ENCODE measurements around the gene FAM168A. TPM values are rescaled to one million over a fixed set of nuclear protein-coding genes. Genes with fewer than 3 reads are reported as not detected.

The FAM168A gene
- total RNA-seq, 2 donors from 2014 or later: 34.0 to 36.0 TPM

DNA sequence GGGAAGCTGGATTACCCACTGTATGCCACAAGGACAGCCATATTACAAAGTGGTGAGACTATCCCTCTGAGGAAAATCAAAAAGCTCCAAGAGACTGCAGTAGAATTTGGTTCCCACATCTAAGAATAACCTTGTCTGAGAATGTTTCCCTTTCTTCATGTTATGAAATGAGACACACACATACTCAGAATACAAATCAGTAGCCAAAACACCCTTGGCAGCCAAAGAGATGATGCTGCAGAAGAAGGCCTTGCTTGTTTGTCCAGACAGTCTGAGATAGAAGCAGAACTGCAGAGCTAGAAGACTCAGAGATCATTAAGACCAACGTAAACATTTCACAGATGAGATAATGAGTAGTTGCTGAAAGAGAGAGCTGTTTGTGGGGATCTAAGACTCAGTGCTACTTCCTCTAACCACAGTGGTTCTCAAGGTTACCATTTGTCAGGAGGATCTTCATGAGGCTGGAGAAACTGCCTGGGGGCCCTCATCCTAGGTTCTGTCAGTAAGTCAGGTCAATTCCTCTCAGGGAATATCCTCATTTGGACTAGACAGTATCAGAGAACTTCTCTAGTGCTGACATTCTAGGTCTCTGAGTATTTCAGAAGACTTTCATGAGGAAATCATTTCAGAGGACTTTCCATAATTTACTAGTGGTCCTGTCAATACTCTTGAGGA is 182.8 kb downstream of the FAM168A start:
- H3K4me3 ChIP-seq: no peak overlapping the region
- H3K36me3 ChIP-seq: peaks cover 3% of the 10 kb centered on the region
- no peak for ATAC-seq (ENCODE audit: insufficient number of reproducible peaks, low FRiP score, low read depth)
- no peaks in the 10 kb centered on the region for H3K27me3 ChIP-seq (replicated peaks; ENCODE audit: insufficient read depth)
- TF ChIP-seq, protein P1, sequence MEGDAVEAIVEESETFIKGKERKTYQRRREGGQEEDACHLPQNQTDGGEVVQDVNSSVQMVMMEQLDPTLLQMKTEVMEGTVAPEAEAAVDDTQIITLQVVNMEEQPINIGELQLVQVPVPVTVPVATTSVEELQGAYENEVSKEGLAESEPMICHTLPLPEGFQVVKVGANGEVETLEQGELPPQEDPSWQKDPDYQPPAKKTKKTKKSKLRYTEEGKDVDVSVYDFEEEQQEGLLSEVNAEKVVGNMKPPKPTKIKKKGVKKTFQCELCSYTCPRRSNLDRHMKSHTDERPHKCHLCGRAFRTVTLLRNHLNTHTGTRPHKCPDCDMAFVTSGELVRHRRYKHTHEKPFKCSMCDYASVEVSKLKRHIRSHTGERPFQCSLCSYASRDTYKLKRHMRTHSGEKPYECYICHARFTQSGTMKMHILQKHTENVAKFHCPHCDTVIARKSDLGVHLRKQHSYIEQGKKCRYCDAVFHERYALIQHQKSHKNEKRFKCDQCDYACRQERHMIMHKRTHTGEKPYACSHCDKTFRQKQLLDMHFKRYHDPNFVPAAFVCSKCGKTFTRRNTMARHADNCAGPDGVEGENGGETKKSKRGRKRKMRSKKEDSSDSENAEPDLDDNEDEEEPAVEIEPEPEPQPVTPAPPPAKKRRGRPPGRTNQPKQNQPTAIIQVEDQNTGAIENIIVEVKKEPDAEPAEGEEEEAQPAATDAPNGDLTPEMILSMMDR (IDR thresholded peaks at IDR 0.05): no peak
- H3K27ac ChIP-seq: peak overlapping the region; percentile 4 to 40
- DNase-seq (ENCODE audit: low spot score): no peak
- no peaks in the 10 kb centered on the region for H3K9me3 ChIP-seq
- H3K4me1 ChIP-seq (ENCODE audit: control insufficient read depth in 1 of 2, low read depth in 2 of 2): peaks cover 13 to 21% of the 10 kb centered on the region in 2 donors

DNA sequence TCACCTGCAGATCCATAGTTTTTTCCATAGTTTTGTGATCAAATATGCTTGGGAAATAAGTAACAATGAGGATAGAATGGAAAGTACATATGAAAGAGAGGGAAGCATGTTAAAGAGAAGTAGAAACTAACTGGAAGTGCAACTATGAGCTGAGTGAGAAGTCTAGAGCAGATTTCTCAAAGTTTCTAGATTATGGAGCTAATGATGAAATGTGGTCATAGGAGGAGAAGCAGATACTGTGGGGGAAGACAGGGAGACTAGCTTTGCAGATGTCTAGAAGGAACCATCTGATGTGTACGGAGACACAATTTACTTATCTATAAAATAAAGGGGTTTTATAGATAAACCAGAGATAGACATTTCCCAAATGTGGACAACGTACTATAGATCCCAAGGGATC is 184.7 kb downstream of the FAM168A start:
- no peak overlapping the region for H3K4me3 ChIP-seq
- H3K4me1 ChIP-seq (ENCODE audit: control insufficient read depth in 1 of 2, low read depth in 2 of 2): peaks cover 13 to 21% of the 10 kb centered on the region in 2 donors
- H3K27ac ChIP-seq: no peak overlapping the region
- no peaks in the 10 kb centered on the region for H3K27me3 ChIP-seq (replicated peaks; ENCODE audit: insufficient read depth)
- DNase-seq (ENCODE audit: low spot score) (no peak), ATAC-seq (ENCODE audit: insufficient number of reproducible peaks, low FRiP score, low read depth) (no peak)
- peaks cover 5% of the 10 kb centered on the region for H3K36me3 ChIP-seq
- H3K9me3 ChIP-seq: no peaks in the 10 kb centered on the region
- TF ChIP-seq, protein P1 (IDR thresholded peaks at IDR 0.05): no peak

DNA sequence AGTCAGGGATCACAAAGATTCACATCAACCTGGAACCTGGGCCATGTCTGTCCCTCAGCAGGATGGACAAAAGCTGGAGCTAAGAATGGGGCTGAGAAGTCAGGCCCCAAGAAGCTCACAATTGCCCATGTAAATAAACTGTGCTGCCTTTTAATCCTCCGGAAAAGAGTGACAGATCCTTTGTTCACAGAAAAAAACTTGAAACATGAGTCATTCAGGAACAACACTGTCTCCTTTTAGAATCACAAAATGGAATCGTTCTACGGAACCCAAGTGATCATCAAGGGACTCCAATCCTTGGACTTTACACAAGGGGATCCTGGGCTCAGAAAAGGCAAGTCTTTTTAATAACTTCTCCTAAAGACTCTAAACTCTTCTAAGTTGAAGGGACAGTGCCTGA is 185.6 kb downstream of the FAM168A start:
- TF ChIP-seq, protein P1 (IDR thresholded peaks at IDR 0.05): no peak
- H3K4me1 ChIP-seq (ENCODE audit: control insufficient read depth in 1 of 2, low read depth in 2 of 2): peaks cover 13 to 21% of the 10 kb centered on the region in 2 donors
- H3K4me3 ChIP-seq: no peak overlapping the region
- H3K9me3 ChIP-seq: no peaks in the 10 kb centered on the region
- no peaks in the 10 kb centered on the region for H3K27me3 ChIP-seq (replicated peaks; ENCODE audit: insufficient read depth)
- H3K27ac ChIP-seq: no peak overlapping the region
- peaks cover 10% of the 10 kb centered on the region for H3K36me3 ChIP-seq
- ATAC-seq (ENCODE audit: insufficient number of reproducible peaks, low FRiP score, low read depth) (no peak), DNase-seq (ENCODE audit: low spot score) (no peak)

DNA sequence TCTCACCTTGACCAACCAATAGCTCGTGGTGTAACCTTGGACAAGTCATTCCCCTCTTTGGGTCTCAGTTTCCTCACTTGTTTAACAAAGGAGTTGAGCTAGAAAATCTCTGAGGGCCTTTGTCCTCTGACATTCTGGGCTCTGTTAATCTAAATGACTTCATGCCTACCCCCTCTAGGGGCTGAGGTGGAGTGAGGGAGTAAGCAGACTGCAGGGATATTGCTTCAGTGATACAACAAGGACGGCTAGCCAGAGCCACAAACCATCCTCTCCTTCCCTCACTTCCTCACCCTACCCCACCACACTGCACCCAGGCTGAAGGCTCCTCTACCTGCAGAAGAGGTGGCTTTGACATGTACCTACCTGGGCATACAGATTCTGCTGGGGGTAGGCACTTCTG is 186.9 kb downstream of the FAM168A start:
- H3K27me3 ChIP-seq (replicated peaks; ENCODE audit: insufficient read depth): no peaks in the 10 kb centered on the region
- no peak overlapping the region for H3K4me3 ChIP-seq
- H3K36me3 ChIP-seq: peaks cover 15% of the 10 kb centered on the region
- ATAC-seq (ENCODE audit: insufficient number of reproducible peaks, low FRiP score, low read depth): no peak
- H3K27ac ChIP-seq: no peak overlapping the region
- TF ChIP-seq, protein P1 (IDR thresholded peaks at IDR 0.05): no peak
- peaks cover 13 to 21% of the 10 kb centered on the region in 2 donors for H3K4me1 ChIP-seq (ENCODE audit: control insufficient read depth in 1 of 2, low read depth in 2 of 2)
- H3K9me3 ChIP-seq: no peaks in the 10 kb centered on the region
- no peak for DNase-seq (ENCODE audit: low spot score)

DNA sequence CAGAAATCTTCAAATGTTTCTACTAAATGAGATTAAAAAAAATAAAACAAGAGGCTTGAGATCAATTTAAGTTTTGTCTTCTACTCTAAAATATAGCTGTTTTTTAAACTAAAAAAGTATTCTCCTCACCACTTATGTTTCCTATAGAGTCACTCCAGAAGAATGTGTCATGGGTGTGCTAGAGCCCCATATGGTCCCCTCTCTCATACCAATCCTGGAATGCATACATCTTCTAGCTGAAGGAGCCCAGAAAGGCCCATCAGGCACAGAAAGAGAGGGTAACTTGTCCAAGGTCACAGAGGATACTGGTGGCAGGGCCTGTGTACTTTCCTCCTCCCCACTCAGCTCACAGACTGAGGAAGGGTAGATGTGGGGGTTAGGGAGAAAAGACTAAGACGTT is 187.3 kb downstream of the FAM168A start:
- peaks cover 17% of the 10 kb centered on the region for H3K36me3 ChIP-seq
- DNase-seq (ENCODE audit: low spot score) (no peak), ATAC-seq (ENCODE audit: insufficient number of reproducible peaks, low FRiP score, low read depth) (no peak)
- H3K9me3 ChIP-seq: no peaks in the 10 kb centered on the region
- H3K27ac ChIP-seq: no peak overlapping the region
- TF ChIP-seq, protein P1 (IDR thresholded peaks at IDR 0.05): no peak
- H3K4me3 ChIP-seq: no peak overlapping the region
- peaks cover 13 to 20% of the 10 kb centered on the region in 2 donors for H3K4me1 ChIP-seq (ENCODE audit: control insufficient read depth in 1 of 2, low read depth in 2 of 2)
- no peaks in the 10 kb centered on the region for H3K27me3 ChIP-seq (replicated peaks; ENCODE audit: insufficient read depth)
